SK-N-MC (cell line): ENCODE measurements around the gene P2RX4.

Experiments
- DNase-seq: peaks from one replicate; pipeline ENCODE4 v3.0.0-alpha.2; 2011; ENCODE audit warnings: low read depth, low spot score
- H3K27ac ChIP-seq: fragments of 200-600 bp; sonication (generic); 2 replicates; pipeline ENCODE4 v1.5.1; 2016; ENCODE audit warnings: mixed run types
- H3K36me3 ChIP-seq: fragments of 200-600 bp; sonication (generic); 2 replicates; pipeline ENCODE4 v1.6.1; 2017; ENCODE audit warnings: antibody characterized with exemption, low read length, mixed read lengths; ENCODE audit not compliant: insufficient read depth
- H3K4me3 ChIP-seq: fragments of 200-600 bp; sonication (generic); 2 replicates; pipeline ENCODE4 v1.5.1; 2016
- H3K9ac ChIP-seq: fragments of 200-600 bp; sonication (generic); 2 replicates; pipeline ENCODE4 v1.8.0; 2017; ENCODE audit warnings: mixed run types, mixed read lengths; ENCODE audit not compliant: insufficient read length
- H3K9me3 ChIP-seq: fragments of 200-600 bp; sonication (generic); 2 replicates; pipeline ENCODE4 v1.6.1; 2017; ENCODE audit warnings: low read depth, mild to moderate bottlenecking, antibody characterized with exemption, low read length, moderate library complexity, mixed read lengths
- EZH2 ChIP-seq: fragments of 200-600 bp; sonication (generic); IDR thresholded peaks from one replicate; pipeline ENCODE4 v1.6.1; 2017; ENCODE audit warnings: antibody characterized with exemption
- FOXP2 ChIP-seq: optimal IDR thresholded peaks from 2 replicates; pipeline ENCODE3; 2011; ENCODE audit warnings: mild to moderate bottlenecking, moderate library complexity; ENCODE audit not compliant: insufficient read depth; ENCODE audit errors: extremely low read length, control extremely low read depth
- POLR2AphosphoS5 ChIP-seq: IDR thresholded peaks from 2 replicates; pipeline ENCODE4 v1.6.1; 2012; ENCODE audit warnings: mild to moderate bottlenecking, low read depth, low read length, borderline replicate concordance

P2RX4 gene

DNA sequence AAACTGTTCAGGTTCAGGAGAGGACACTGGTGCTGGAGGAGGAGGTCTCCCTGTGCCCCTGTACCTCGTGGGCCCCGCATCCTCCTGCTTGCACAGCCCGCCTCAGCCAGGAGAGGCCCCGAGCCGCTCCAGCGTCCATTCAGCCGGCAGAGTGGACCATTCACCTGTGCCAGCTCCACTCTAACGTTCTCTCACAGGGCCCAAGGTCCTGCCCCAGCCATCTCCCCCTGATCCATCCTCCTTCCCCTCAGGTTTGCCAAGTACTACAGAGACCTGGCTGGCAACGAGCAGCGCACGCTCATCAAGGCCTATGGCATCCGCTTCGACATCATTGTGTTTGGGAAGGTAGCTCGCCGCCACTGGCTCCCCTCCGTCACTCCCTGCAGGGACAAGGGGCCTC, 22.2 kb downstream of the P2RX4 start:
- TF ChIP-seq POLR2AphosphoS5: no peak
- no peak for TF ChIP-seq FOXP2
- no peak for TF ChIP-seq EZH2
- H3K9me3 ChIP-seq: no peaks in the 10 kb centered on the region
- H3K27ac ChIP-seq: no peak overlapping the region
- peaks cover 9% of the 10 kb centered on the region; the same call in 1 of the 2 replicates for H3K36me3 ChIP-seq
- no peak overlapping the region for H3K4me3 ChIP-seq
- no peak for DNase-seq
- no peak overlapping the region for H3K9ac ChIP-seq

GRCh38 chr12:121232977-121233627, 23.2 kb downstream of the P2RX4 start:
- Histone ChIP-seq H3K9me3 (no peaks in the 10 kb centered on the region), H3K27ac (no peak overlapping the region), H3K36me3 (peaks cover 14% of the 10 kb centered on the region; the same call in 1 of the 2 replicates), H3K4me3 (no peak overlapping the region), H3K9ac (no peak overlapping the region)
- no peak for TF ChIP-seq EZH2
- no peak for TF ChIP-seq FOXP2
- no peak for TF ChIP-seq POLR2AphosphoS5
- no peak for DNase-seq

GRCh38 chr12:121233628-121234020, 23.7 kb downstream of the P2RX4 start:
- H3K4me3 ChIP-seq: no peak overlapping the region
- TF ChIP-seq POLR2AphosphoS5 (no peak), FOXP2 (no peak), EZH2 (no peak)
- H3K9me3 ChIP-seq: no peaks in the 10 kb centered on the region
- no peak overlapping the region for H3K27ac ChIP-seq
- peaks cover 14% of the 10 kb centered on the region; the same call in 1 of the 2 replicates for H3K36me3 ChIP-seq
- no peak overlapping the region for H3K9ac ChIP-seq
- DNase-seq: no peak

DNA sequence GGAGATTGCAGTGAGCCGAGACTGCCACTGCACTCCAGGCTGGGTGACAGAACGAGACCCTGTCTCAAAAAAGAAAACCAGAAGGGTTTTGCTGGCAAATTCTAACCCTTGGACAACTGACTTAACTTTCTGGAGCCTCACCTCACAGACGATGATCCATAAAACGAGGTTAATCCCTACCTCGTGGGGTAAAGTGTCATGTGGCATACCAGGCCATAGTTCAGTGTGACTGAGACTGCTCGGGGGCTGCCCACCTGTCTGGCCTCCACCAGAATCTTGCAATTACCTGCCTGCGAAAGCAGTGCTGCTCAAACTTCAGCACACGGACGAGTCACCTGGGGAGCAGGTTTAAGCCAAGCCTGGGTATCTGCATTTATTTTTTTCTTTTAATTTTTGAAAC, 26.8 kb downstream of the P2RX4 start:
- Histone ChIP-seq H3K9ac (no peak overlapping the region), H3K4me3 (no peak overlapping the region), H3K36me3 (peaks cover 14% of the 10 kb centered on the region; the same call in 1 of the 2 replicates), H3K9me3 (no peaks in the 10 kb centered on the region), H3K27ac (no peak overlapping the region)
- no peak for DNase-seq
- no peak for TF ChIP-seq FOXP2
- TF ChIP-seq EZH2: no peak
- TF ChIP-seq POLR2AphosphoS5: no peak

- H3K36me3 ChIP-seq: peaks cover 14% of the 10 kb centered on the region; the same call in 1 of the 2 replicates
Measured at GRCh38 chr12:121237415-121237814, 27.5 kb downstream of the P2RX4 start.

DNA sequence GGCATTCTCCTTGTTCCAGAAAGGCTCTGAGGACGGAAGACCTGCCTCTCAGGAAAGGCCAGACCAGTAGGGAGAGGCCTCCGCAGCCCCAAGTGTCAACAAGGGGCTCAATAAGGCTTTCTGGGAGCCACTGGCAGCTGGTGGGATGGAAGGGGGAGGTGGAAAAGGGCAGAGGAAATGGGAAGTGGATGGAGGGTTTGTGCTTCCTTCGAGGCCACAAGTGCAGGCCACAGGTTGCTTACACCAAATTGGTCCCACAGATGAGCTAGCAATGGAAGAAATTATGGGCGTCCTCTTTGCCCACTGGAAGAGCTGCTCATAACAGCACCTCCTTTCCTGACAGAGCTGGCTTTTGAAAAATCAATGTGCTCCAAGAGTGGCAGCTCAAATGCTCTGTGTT, 28.2 kb downstream of the P2RX4 start:
- TF ChIP-seq FOXP2: no peak
- no peak for TF ChIP-seq POLR2AphosphoS5
- TF ChIP-seq EZH2: no peak
- Histone ChIP-seq H3K4me3 (no peak overlapping the region), H3K27ac (no peak overlapping the region)

More at GRCh38 chr12:121237415-121237814, 27.5 kb downstream of the P2RX4 start:
- Histone ChIP-seq H3K27ac (no peak overlapping the region), H3K4me3 (no peak overlapping the region), H3K9ac (no peak overlapping the region), H3K9me3 (no peaks in the 10 kb centered on the region)
- no peak for DNase-seq
- no peak for TF ChIP-seq FOXP2
- TF ChIP-seq POLR2AphosphoS5: no peak
- no peak for TF ChIP-seq EZH2

DNA sequence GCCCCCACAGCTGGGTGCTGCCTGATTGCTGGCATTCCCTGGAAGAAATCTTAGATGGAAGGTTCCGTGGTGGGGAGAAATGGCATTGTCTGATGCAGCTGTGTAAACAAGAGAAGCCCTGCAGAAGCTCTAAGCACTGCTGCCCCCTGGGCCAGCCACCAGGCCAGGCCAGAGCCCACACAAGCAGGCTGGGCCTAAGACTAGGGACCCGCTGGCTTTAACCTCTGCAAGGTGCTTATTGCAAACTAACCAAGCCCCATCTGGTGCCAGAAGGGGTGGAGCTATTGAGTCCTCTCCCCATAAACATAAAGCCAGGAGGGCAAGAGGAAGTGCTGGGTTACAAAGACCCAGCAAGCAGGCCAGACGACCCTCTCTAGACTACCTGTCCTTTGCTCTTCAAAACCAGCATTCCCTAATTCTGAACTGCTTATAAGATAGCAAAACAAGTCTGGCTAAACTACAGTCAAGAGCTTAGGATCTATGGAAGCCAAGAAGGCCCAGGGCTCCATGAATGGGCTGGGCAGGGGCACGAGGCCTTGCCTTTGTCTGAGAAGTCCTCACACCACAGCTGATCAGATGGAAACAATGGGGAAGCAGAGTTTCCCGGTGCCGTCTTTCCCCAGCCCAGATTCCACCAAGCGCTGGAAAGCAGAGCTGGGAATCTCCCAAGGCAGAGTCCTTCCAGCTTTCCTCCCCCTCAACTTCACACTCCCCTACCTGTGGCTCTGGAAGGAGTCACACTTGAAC, 28.8 kb downstream of the P2RX4 start:
- Histone ChIP-seq H3K27ac (peak overlapping the region; percentile 70; the same call in 1 of the 2 replicates), H3K9ac (no peak overlapping the region), H3K9me3 (no peaks in the 10 kb centered on the region), H3K36me3 (peaks cover 18% of the 10 kb centered on the region; the same call in 1 of the 2 replicates), H3K4me3 (no peak overlapping the region)
- TF ChIP-seq EZH2 (no peak), FOXP2 (no peak), POLR2AphosphoS5 (no peak)
- no peak for DNase-seq

More for the DNA sequence above, 28.2 kb downstream of the P2RX4 start:
- Histone ChIP-seq H3K9ac (no peak overlapping the region), H3K36me3 (peaks cover 14% of the 10 kb centered on the region; the same call in 1 of the 2 replicates), H3K9me3 (no peaks in the 10 kb centered on the region)
- no peak for DNase-seq

GRCh38 chr12:121239351-121240061, 29.6 kb downstream of the P2RX4 start:
- no peak for DNase-seq
- Histone ChIP-seq H3K36me3 (peaks cover 24% of the 10 kb centered on the region; the same call in 1 of the 2 replicates), H3K9ac (no peak overlapping the region), H3K4me3 (no peak overlapping the region), H3K27ac (peak overlapping the region; percentile 70), H3K9me3 (no peaks in the 10 kb centered on the region)
- TF ChIP-seq POLR2AphosphoS5: no peak
- TF ChIP-seq EZH2: no peak
